GM12891 (cell line): ENCODE data around the gene GFRA1.

Experiments used
- DNase-seq: peaks from one replicate; pipeline ENCODE4 v3.0.0; 2011; ENCODE audit warnings: low spot score; ENCODE audit not compliant: insufficient read length
- FAIRE-seq: peaks from 2 replicates; lab custom pipeline; 2011; peaks lifted over from hg19 to GRCh38; lab: Jason Lieb, UNC
- PAX5 ChIP-seq: IDR thresholded peaks from 2 replicates; pipeline ENCODE4 v1.6.1; 2011; ENCODE audit warnings: low read length, moderate library complexity, mild to moderate bottlenecking; ENCODE audit not compliant: insufficient read depth, severe bottlenecking
- POLR2A ChIP-seq: IDR thresholded peaks from 2 replicates; pipeline ENCODE4 v1.6.1; 2011; ENCODE audit warnings: low read depth, low read length, control low read depth
- POLR2AphosphoS5 ChIP-seq: IDR thresholded peaks from 2 replicates; pipeline ENCODE4 v1.6.1; 2011; ENCODE audit warnings: low read depth, low read length, control low read depth
- POU2F2 ChIP-seq: IDR thresholded peaks from 2 replicates; pipeline ENCODE4 v1.6.1; 2011; ENCODE audit warnings: low read depth, mild to moderate bottlenecking, control low read depth, low read length, moderate library complexity
- SPI1 ChIP-seq: IDR thresholded peaks from 2 replicates; pipeline ENCODE4 v1.6.1; 2011; ENCODE audit warnings: low read depth, low read length, control low read depth
- TAF1 ChIP-seq: IDR thresholded peaks from 2 replicates; pipeline ENCODE4 v1.6.1; 2011; ENCODE audit warnings: low read depth, low read length, control low read depth

Gene GFRA1

DNA sequence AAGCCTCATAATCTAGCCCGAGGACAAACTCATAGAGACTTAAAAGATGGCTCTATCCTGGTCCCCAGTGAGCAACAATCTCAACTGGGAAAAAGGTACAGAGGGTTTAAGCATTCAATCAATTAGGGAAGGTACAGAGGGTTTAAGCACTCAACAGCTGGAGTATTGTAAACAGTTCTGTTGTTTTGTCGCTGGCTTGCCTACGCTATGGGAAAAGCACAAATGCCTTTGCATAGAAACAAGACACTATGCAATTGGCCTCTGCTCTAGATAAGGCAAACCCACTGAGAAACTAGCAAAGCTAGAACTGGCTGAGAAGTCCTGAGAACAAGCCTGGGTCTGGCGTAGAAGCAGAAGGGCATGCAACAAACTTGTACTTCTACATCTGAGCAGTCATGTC lies 69.3 kb downstream of the GFRA1 start:
- DNase-seq, result no peak
- TF ChIP-seq POLR2AphosphoS5, result no peak
- no peak for TF ChIP-seq PAX5
- no peak for TF ChIP-seq POU2F2
- no peak for FAIRE-seq

- no peak for TF ChIP-seq POLR2A
- TF ChIP-seq PAX5, result no peak
- no peak for TF ChIP-seq TAF1
- no peak for TF ChIP-seq POLR2AphosphoS5
- no peak for TF ChIP-seq POU2F2
- no peak for TF ChIP-seq SPI1
Measured at GRCh38 chr10:116201670-116202430, 71.2 kb downstream of the GFRA1 start.

GRCh38 chr10:116201011-116201410 lies 72.0 kb downstream of the GFRA1 start:
- FAIRE-seq, result no peak
- no peak for TF ChIP-seq POLR2AphosphoS5
- TF ChIP-seq PAX5, result no peak
- no peak for TF ChIP-seq POLR2A
- TF ChIP-seq TAF1, result no peak
- TF ChIP-seq SPI1, result no peak
- no peak for TF ChIP-seq POU2F2
- no peak for DNase-seq

More at GRCh38 chr10:116201670-116202430, 71.2 kb downstream of the GFRA1 start:
- no peak for DNase-seq
- FAIRE-seq, result no peak

GRCh38 chr10:116198676-116199035 lies 74.3 kb downstream of the GFRA1 start:
- TF ChIP-seq PAX5 (no peak), TAF1 (no peak), POU2F2 (no peak), POLR2AphosphoS5 (no peak), POLR2A (no peak), SPI1 (no peak)
- no peak for FAIRE-seq
- DNase-seq, result no peak

DNA sequence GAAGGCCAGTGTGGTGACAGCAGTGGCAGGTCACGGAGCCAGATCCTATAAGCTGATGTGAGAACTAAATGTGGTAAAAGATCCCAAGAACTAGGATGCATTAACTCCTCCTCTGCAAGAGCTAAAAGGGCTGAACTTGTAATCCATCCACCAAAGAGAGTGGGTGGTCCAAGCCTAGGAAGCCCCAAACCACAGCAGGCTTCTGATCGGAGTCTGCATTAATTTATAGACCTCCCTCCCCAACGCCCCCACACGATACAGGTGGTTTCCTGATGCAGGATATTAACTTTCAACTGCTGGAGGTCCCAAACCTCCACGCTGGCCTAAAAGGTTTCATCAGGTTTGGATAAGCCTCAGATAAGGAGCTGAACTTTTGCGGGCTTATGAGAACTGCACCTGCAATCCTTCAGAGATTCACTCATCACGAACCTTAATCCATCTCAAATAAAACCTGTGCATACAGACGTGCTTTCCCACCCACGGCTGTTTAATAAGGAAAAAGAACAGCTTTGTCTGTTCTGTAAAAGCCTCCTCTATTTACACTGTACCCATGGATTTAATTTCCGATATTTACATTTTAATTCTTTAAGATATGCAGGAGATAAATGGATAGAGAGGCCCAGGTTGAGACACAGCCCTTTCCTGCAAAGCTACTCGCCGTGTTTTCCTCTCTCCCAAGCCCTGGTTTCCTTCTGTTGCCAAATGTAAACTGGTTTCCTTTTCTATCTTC lies 74.9 kb downstream of the GFRA1 start:
- FAIRE-seq, result no peak
- no peak for TF ChIP-seq POU2F2
- TF ChIP-seq TAF1, result no peak
- TF ChIP-seq POLR2AphosphoS5, result no peak
- TF ChIP-seq PAX5, result no peak
- TF ChIP-seq SPI1, result no peak
- TF ChIP-seq POLR2A, result no peak
- DNase-seq, result no peak

DNA sequence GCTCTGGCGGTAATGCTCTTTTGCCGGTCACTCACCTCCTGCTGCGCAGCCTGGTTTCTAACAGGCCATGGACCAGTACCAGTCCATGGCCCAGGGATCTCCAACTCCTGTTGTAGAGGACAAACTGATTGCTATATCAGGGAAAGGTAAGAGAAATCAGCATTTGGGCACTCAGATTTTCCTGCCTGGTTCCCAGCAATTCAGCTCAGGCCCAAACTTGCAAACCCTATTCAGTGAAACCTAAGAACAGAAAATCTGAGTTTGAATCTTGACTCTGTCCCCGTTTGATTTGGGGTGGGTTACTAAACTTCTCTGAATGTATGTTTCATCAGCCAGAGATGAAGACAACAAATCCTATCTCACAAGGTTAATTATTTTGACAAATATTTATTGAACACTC lies 77.4 kb downstream of the GFRA1 start:
- DNase-seq, result no peak
- FAIRE-seq, result no peak
- no peak for TF ChIP-seq POLR2A

DNA sequence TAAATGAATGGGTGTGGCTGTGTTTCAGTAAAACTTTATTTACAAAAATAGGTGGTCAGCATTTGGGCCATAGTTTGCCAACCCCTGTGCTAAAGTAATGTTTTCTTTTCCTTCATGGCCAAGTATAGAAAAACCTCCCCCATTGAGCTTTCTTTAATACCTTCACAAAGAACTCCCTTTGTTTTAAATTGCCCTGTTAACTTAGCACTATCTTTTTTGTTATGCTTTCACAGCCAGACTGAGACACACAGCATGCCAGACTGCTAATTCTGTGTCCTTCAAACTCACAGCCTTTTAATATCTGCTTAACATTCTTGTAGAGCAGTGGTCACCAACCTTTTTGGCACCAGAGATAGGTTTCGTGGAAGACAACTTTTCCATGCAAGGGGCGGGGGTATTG lies 78.0 kb downstream of the GFRA1 start:
- FAIRE-seq (no peak), DNase-seq (no peak)
- no peak for TF ChIP-seq TAF1
- TF ChIP-seq POLR2AphosphoS5, result no peak
- TF ChIP-seq PAX5, result no peak
- TF ChIP-seq POU2F2, result no peak
- no peak for TF ChIP-seq POLR2A
- TF ChIP-seq SPI1, result no peak

GRCh38 chr10:116194061-116194460 lies 78.9 kb downstream of the GFRA1 start:
- FAIRE-seq (no peak), DNase-seq (no peak)
- TF ChIP-seq PAX5 (no peak), TAF1 (no peak), POU2F2 (no peak), POLR2AphosphoS5 (no peak), POLR2A (no peak), SPI1 (no peak)

DNA sequence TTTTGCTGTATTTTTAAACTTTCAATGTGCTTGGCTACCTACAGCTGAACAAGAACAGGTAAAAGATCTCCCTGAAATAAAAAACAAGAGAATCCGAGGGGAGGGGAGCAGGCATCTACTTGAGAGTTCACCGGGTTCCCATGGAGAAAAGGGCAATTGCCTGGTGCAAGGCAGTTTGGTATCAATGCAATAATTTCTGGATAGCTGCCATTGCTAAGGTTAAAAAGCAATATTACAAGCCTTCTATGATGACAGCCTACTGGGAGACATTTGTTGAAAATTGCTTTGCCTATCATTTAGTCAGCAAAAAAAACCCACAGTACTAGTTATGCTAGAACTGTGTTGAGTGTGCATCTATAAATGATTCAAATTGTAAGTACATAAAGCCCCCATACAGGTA lies 82.1 kb downstream of the GFRA1 start:
- DNase-seq, result no peak
- TF ChIP-seq POU2F2 (no peak), SPI1 (no peak), TAF1 (no peak), POLR2AphosphoS5 (no peak), POLR2A (no peak), PAX5 (no peak)
- no peak for FAIRE-seq

DNA sequence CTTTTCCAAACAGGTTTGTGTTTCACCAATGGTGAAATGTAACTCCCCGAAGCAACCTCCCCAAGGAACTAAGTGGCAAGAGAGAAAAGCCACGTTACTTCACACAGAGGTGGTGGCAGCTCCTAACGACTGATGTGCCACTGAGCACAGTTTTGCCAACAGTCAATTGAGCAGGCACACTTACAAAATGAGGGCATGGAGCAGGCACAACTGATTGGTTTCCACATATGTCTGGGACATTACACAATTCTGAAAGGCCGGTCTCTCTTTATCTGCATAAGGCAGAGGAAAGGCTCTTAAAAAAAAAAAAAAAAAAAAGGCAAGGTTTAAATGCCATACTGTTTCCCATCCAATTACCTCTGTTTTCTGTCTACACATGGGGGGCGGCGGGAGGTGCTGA lies 86.7 kb downstream of the GFRA1 start:
- no peak for DNase-seq
- no peak for FAIRE-seq

More for the DNA sequence above, 86.7 kb downstream of the GFRA1 start:
- no peak for TF ChIP-seq POU2F2
- TF ChIP-seq POLR2A, result no peak
- TF ChIP-seq SPI1, result no peak
- no peak for TF ChIP-seq POLR2AphosphoS5
- no peak for TF ChIP-seq TAF1
- TF ChIP-seq PAX5, result no peak
